Natural killer cell treated with Interleukin-12 subunit alpha and Interleukin-12 subunit beta and Interleukin-15 and Interleukin-18, amount 100 ng/mL, for 72 hours (primary cell): ENCODE data around the gene CCDC12. TPM values are rescaled to one million over a fixed set of nuclear protein-coding genes. Genes with fewer than 3 reads are reported as not detected.

Experiments used
- ATAC-seq, 2 donors: fragments of 150-1000 bp; cut with Tn5 transposase in 1 of 2; sonication (Bioruptor Pico), chemical (Tn5 transposase) in 1 of 2; 2 replicates each; pipeline ENCODE4 v1.10.0; 2021
- DNase-seq: peaks from one replicate; pipeline ENCODE4 v3.0.0; 2022; ENCODE audit warnings: low spot score
- H3K27ac Mint-ChIP-seq, 2 donors: 1 replicate in 1 of 2; 2 replicates in 1 of 2; pipeline ENCODE4 v1.8.0; 2022; ENCODE audit warnings: mixed read lengths in 2 of 2, mild to moderate bottlenecking in 1 of 2, moderate library complexity in 1 of 2
- H3K27me3 Mint-ChIP-seq, 2 donors: 1 replicate in 1 of 2; 2 replicates in 1 of 2; pipeline ENCODE4 v1.8.0; 2022; ENCODE audit warnings: mixed read lengths in 2 of 2
- H3K36me3 Mint-ChIP-seq: one replicate; pipeline ENCODE4 v1.8.0; 2022; ENCODE audit warnings: mixed read lengths
- H3K4me1 Mint-ChIP-seq, 2 donors: 1 replicate in 1 of 2; 2 replicates in 1 of 2; pipeline ENCODE4 v1.8.0; 2022; ENCODE audit warnings: low read depth in 2 of 2, mixed read lengths in 2 of 2, mild to moderate bottlenecking in 1 of 2
- H3K4me3 Mint-ChIP-seq: one replicate; pipeline ENCODE4 v1.8.0; 2022; ENCODE audit warnings: mixed read lengths
- H3K9me3 Mint-ChIP-seq: 2 replicates; pipeline ENCODE4 v1.8.0; 2022; ENCODE audit warnings: mixed read lengths
- total RNA-seq, 2 donors: library from RNA; stranded (reverse); gene quantifications; one replicate each; pipeline ENCODE4 v1.2.3, GENCODE V29; 2022

The CCDC12 gene
- total RNA-seq, 2 donors from 2014 or later, result 58.0 to 89.8 TPM

GRCh38 chr3:46947546-46947901 is 29.0 kb downstream of the CCDC12 start:
- peak overlapping the region; percentile 89 for H3K4me3 Mint-ChIP-seq
- ATAC-seq (peak; percentile 49 to 70), DNase-seq (no peak)
- H3K27me3 Mint-ChIP-seq, result no peaks in the 10 kb centered on the region
- H3K9me3 Mint-ChIP-seq, result no peaks in the 10 kb centered on the region
- H3K27ac Mint-ChIP-seq, result peak overlapping the region; percentile 84 to 93
- H3K36me3 Mint-ChIP-seq, result peaks cover 7% of the 10 kb centered on the region
- peaks cover 77 to 84% of the 10 kb centered on the region in 2 donors for H3K4me1 Mint-ChIP-seq

GRCh38 chr3:46946856-46947545 is 29.5 kb downstream of the CCDC12 start:
- peak; percentile 78 to 81 for ATAC-seq
- Mint-ChIP-seq H3K4me1 (peaks cover 77 to 81% of the 10 kb centered on the region in 2 donors), H3K27ac (peak overlapping the region; percentile 84 to 93), H3K4me3 (peak overlapping the region; percentile 89), H3K27me3 (no peaks in the 10 kb centered on the region), H3K9me3 (no peaks in the 10 kb centered on the region), H3K36me3 (peaks cover 7% of the 10 kb centered on the region)
- peak; percentile 77 for DNase-seq

- Mint-ChIP-seq H3K9me3 (no peaks in the 10 kb centered on the region), H3K4me1 (peaks cover 74 to 77% of the 10 kb centered on the region in 2 donors), H3K36me3 (peaks cover 7% of the 10 kb centered on the region), H3K4me3 (peak overlapping the region; percentile 89), H3K27ac (peak overlapping the region; percentile 84 to 93), H3K27me3 (no peaks in the 10 kb centered on the region)
- no peak for ATAC-seq
- no peak for DNase-seq
These were observed 30.1 kb downstream of the CCDC12 start for GRCh38 chr3:46946416-46946815.

GRCh38 chr3:46944191-46944590 is 32.4 kb downstream of the CCDC12 start:
- Mint-ChIP-seq H3K36me3 (peaks cover 15% of the 10 kb centered on the region), H3K27ac (peak overlapping the region; percentile 84 to 93), H3K9me3 (no peaks in the 10 kb centered on the region), H3K27me3 (no peaks in the 10 kb centered on the region), H3K4me3 (no peak overlapping the region), H3K4me1 (peaks cover 79 to 86% of the 10 kb centered on the region in 2 donors)
- DNase-seq (no peak), ATAC-seq (no peak)

GRCh38 chr3:46943237-46944187 is 33.0 kb downstream of the CCDC12 start:
- Mint-ChIP-seq H3K9me3 (no peaks in the 10 kb centered on the region), H3K4me1 (peaks cover 78 to 86% of the 10 kb centered on the region in 2 donors), H3K27ac (peak overlapping the region; percentile 84 to 93), H3K4me3 (no peak overlapping the region), H3K36me3 (peaks cover 21% of the 10 kb centered on the region), H3K27me3 (no peaks in the 10 kb centered on the region)
- ATAC-seq (no peak), DNase-seq (no peak)

GRCh38 chr3:46942481-46943236 is 33.9 kb downstream of the CCDC12 start:
- peaks cover 24% of the 10 kb centered on the region for H3K36me3 Mint-ChIP-seq
- ATAC-seq (no peak), DNase-seq (no peak)
- H3K9me3 Mint-ChIP-seq, result no peaks in the 10 kb centered on the region
- H3K4me3 Mint-ChIP-seq, result no peak overlapping the region
- peaks cover 75 to 81% of the 10 kb centered on the region in 2 donors for H3K4me1 Mint-ChIP-seq
- peak overlapping the region; percentile 11 to 31 for H3K27ac Mint-ChIP-seq
- H3K27me3 Mint-ChIP-seq, result no peaks in the 10 kb centered on the region

- no peak for DNase-seq
- H3K4me3 Mint-ChIP-seq, result no peak overlapping the region
- H3K4me1 Mint-ChIP-seq, result peaks cover 72 to 78% of the 10 kb centered on the region in 2 donors
- H3K9me3 Mint-ChIP-seq, result no peaks in the 10 kb centered on the region
- H3K27ac Mint-ChIP-seq, result peak overlapping the region; percentile 11 to 31
- ATAC-seq, result no peak
- no peaks in the 10 kb centered on the region for H3K27me3 Mint-ChIP-seq
- peaks cover 25% of the 10 kb centered on the region for H3K36me3 Mint-ChIP-seq
These were observed 34.5 kb downstream of the CCDC12 start for GRCh38 chr3:46942076-46942475.

- no peak overlapping the region for H3K4me3 Mint-ChIP-seq
- ATAC-seq (peak; percentile 40 to 49), DNase-seq (no peak)
- H3K27me3 Mint-ChIP-seq, result no peaks in the 10 kb centered on the region
- peak overlapping the region; percentile 71 to 81 for H3K27ac Mint-ChIP-seq
- peaks cover 18% of the 10 kb centered on the region for H3K36me3 Mint-ChIP-seq
- peaks cover 59 to 62% of the 10 kb centered on the region in 2 donors for H3K4me1 Mint-ChIP-seq
- H3K9me3 Mint-ChIP-seq, result no peaks in the 10 kb centered on the region
These were observed 36.7 kb downstream of the CCDC12 start for GRCh38 chr3:46939578-46940445.

GRCh38 chr3:46938118-46938517 is 38.4 kb downstream of the CCDC12 start:
- Mint-ChIP-seq H3K4me3 (no peak overlapping the region), H3K27ac (peak overlapping the region; percentile 35 to 51), H3K27me3 (no peaks in the 10 kb centered on the region), H3K4me1 (peaks cover 51 to 52% of the 10 kb centered on the region in 2 donors), H3K36me3 (peaks cover 18% of the 10 kb centered on the region), H3K9me3 (no peaks in the 10 kb centered on the region)
- ATAC-seq (no peak), DNase-seq (no peak)

GRCh38 chr3:46936733-46937250 is 39.8 kb downstream of the CCDC12 start:
- Mint-ChIP-seq H3K4me3 (no peak overlapping the region), H3K27ac (peak overlapping the region; percentile 15 to 47), H3K9me3 (no peaks in the 10 kb centered on the region), H3K27me3 (no peaks in the 10 kb centered on the region), H3K4me1 (peaks cover 52 to 53% of the 10 kb centered on the region in 2 donors), H3K36me3 (peaks cover 18% of the 10 kb centered on the region)
- ATAC-seq (no peak), DNase-seq (no peak)

GRCh38 chr3:46935989-46936558 is 40.5 kb downstream of the CCDC12 start:
- ATAC-seq, result no peak
- Mint-ChIP-seq H3K27ac (peak overlapping the region; percentile 15 to 47), H3K27me3 (no peaks in the 10 kb centered on the region), H3K4me3 (no peak overlapping the region), H3K9me3 (no peaks in the 10 kb centered on the region), H3K36me3 (peaks cover 18% of the 10 kb centered on the region), H3K4me1 (peaks cover 59 to 61% of the 10 kb centered on the region in 2 donors)
- no peak for DNase-seq

GRCh38 chr3:46935168-46935858 is 41.2 kb downstream of the CCDC12 start:
- no peaks in the 10 kb centered on the region for H3K9me3 Mint-ChIP-seq
- ATAC-seq (no peak), DNase-seq (no peak)
- no peak overlapping the region for H3K4me3 Mint-ChIP-seq
- H3K27me3 Mint-ChIP-seq, result no peaks in the 10 kb centered on the region
- H3K4me1 Mint-ChIP-seq, result peaks cover 60 to 63% of the 10 kb centered on the region in 2 donors
- peak overlapping the region in 1 of 2 donors; percentile 39 for H3K27ac Mint-ChIP-seq
- peaks cover 14% of the 10 kb centered on the region for H3K36me3 Mint-ChIP-seq
